Thyroid gland (tissue), 4 donors: Measurements from ENCODE around the gene KCNIP4.

Source experiments
- CTCF ChIP-seq, 6 experiments: fragments of 200-600 bp in 3 of 6; fragments of 450-650 bp in 3 of 6; sonication (generic) in 3 of 6; IDR thresholded peaks; one replicate each; pipeline ENCODE4 v1.5.1; 2016 to 2019; ENCODE audit warnings: antibody characterized with exemption in 6 of 6, mild to moderate bottlenecking in 2 of 6, inconsistent platforms in 1 of 6, moderate library complexity in 1 of 6
- POLR2A ChIP-seq, 2 donors: fragments of 450-650 bp; IDR thresholded peaks; one replicate each; pipeline ENCODE4 v1.6.1; 2017; ENCODE audit warnings: antibody characterized with exemption in 2 of 2, mild to moderate bottlenecking in 2 of 2, moderate library complexity in 1 of 2

- TF ChIP-seq POLR2A (IDR thresholded peaks at IDR 0.05), result no peak
- TF ChIP-seq CTCF (IDR thresholded peaks at IDR 0.05), result no peak
Measured at GRCh38 chr4:20754036-20754435, 1194.5 kb downstream of the KCNIP4 start.
